B cell (primary cell): ENCODE measurements around the gene ATAD3B. TPM values are rescaled to one million over a fixed set of nuclear protein-coding genes. Genes with fewer than 3 reads are reported as not detected.
A peak's percentile ranks its signal among the peaks of the same experiment; 100 is the strongest.
"Not testable (repeated sequence)": the region's sequence is repeated elsewhere in the genome, so short reads cannot be mapped to it uniquely, and the experiment has no call there.

ENCODE experiments used
- ATAC-seq: fragments of 200-7000 bp; cut with Tn5 transposase; one replicate; pipeline ENCODE4 v1.10.0; 2021; ENCODE audit warnings: low read depth, mild to moderate bottlenecking, moderate number of reproducible peaks, moderate library complexity
- CTCF ChIA-PET: fragments of 350-600 bp; sonication (Branson Sonifier 250); formaldehyde crosslinking; loops from one replicate; lab custom pipeline; 2021; ENCODE audit warnings: antibody characterized with exemption, inconsistent platforms; lab: Charles Lee
- POLR2A ChIA-PET: fragments of 350-600 bp; sonication (Branson Sonifier 250); formaldehyde crosslinking; loops from one replicate; lab custom pipeline; 2021; ENCODE audit warnings: antibody characterized with exemption; lab: Charles Lee
- DNase-seq: peaks from one replicate; pipeline ENCODE4 v3.0.0; 2013
- H2AFZ ChIP-seq: 2 replicates; pipeline ENCODE4 v1.6.1; 2012; ENCODE audit warnings: mild to moderate bottlenecking, low read depth, low read length; ENCODE audit not compliant: insufficient read depth, poor library complexity, severe bottlenecking
- H3K27ac ChIP-seq, 2 donors: 1 replicate in 1 of 2; 2 replicates in 1 of 2; pipeline ENCODE4 v1.5.1; 2012 to 2013; ENCODE audit warnings: low read length in 2 of 2, mild to moderate bottlenecking in 2 of 2, moderate library complexity in 1 of 2
- H3K27me3 ChIP-seq, 4 experiments: fragments of 200-600 bp in 1 of 4; sonication (generic) in 1 of 4; replicated peaks in 1 of 4; 1 replicate in 2 of 4; 2 replicates in 2 of 4; pipeline versions ENCODE4 v1.6.1 to v1.7.0; 2013 to 2016; ENCODE audit warnings: low read length in 3 of 4, mild to moderate bottlenecking in 2 of 4, mixed read lengths in 1 of 4, moderate library complexity in 1 of 4; ENCODE audit not compliant: insufficient read depth in 4 of 4, control insufficient read depth in 3 of 4; ENCODE audit errors: control extremely low read depth in 1 of 4
- H3K36me3 ChIP-seq, 2 experiments: replicated peaks in 1 of 2; 1 replicate in 1 of 2; 2 replicates in 1 of 2; pipeline versions ENCODE4 v1.6.1 to v1.7.1; 2013; ENCODE audit warnings: low read length in 1 of 2; ENCODE audit not compliant: insufficient read depth in 2 of 2, control insufficient read depth in 1 of 2; ENCODE audit errors: control extremely low read depth in 1 of 2, extremely low read depth in 1 of 2
- H3K4me1 ChIP-seq, 2 donors: fragments of 200-600 bp in 1 of 2; sonication (generic) in 1 of 2; 1 replicate in 1 of 2; 2 replicates in 1 of 2; pipeline versions ENCODE4 v1.5.1 to v1.6.1; 2013 to 2017; ENCODE audit warnings: low read length in 2 of 2; ENCODE audit not compliant: control insufficient read depth in 2 of 2, insufficient read depth in 2 of 2
- H3K4me2 ChIP-seq: replicated peaks from 2 replicates; pipeline ENCODE3; 2012; ENCODE audit warnings: mild to moderate bottlenecking, low read depth, low read length; ENCODE audit not compliant: poor library complexity, severe bottlenecking
- H3K4me3 ChIP-seq, 5 experiments: fragments of 200-600 bp in 1 of 5; sonication (generic) in 1 of 5; 1 replicate in 3 of 5; 2 replicates in 2 of 5; pipeline versions ENCODE4 v1.5.1 to v1.7.0; 2011 to 2016; ENCODE audit warnings: low read length in 4 of 5, mild to moderate bottlenecking in 4 of 5, low read depth in 2 of 5, control low read depth in 1 of 5, moderate library complexity in 1 of 5; ENCODE audit not compliant: insufficient read depth in 1 of 5; ENCODE audit errors: control extremely low read depth in 1 of 5, extremely low read depth in 1 of 5
- H3K79me2 ChIP-seq: fragments of 200-600 bp; sonication (generic); one replicate; pipeline ENCODE4 v1.6.0; 2016; ENCODE audit warnings: low read length; ENCODE audit not compliant: control insufficient read depth, insufficient read depth
- H3K9ac ChIP-seq: fragments of 200-600 bp; sonication (generic); 2 replicates; pipeline ENCODE4 v1.6.1; 2017; ENCODE audit warnings: mild to moderate bottlenecking, low read length, moderate library complexity
- H3K9me3 ChIP-seq, 3 donors: one replicate each; pipeline versions ENCODE4 v1.6.1 to v1.7.1; 2013; ENCODE audit warnings: low read length in 2 of 3; ENCODE audit not compliant: control insufficient read depth in 2 of 3, insufficient read depth in 1 of 3; ENCODE audit errors: control extremely low read depth in 1 of 3
- H4K20me1 ChIP-seq: 2 replicates; pipeline ENCODE4 v1.6.0; 2012; ENCODE audit warnings: mild to moderate bottlenecking, low read length; ENCODE audit not compliant: insufficient read depth, control insufficient read depth, poor library complexity, severe bottlenecking
- H3K27ac Mint-ChIP-seq: one replicate; pipeline ENCODE4 v1.8.0; 2021; ENCODE audit warnings: mixed read lengths
- H3K27me3 Mint-ChIP-seq: one replicate; pipeline ENCODE4 v1.8.0; 2021; ENCODE audit warnings: mixed read lengths
- H3K4me1 Mint-ChIP-seq: one replicate; pipeline ENCODE4 v1.8.0; 2021; ENCODE audit warnings: mixed read lengths
- H3K4me3 Mint-ChIP-seq: one replicate; pipeline ENCODE4 v1.8.0; 2021; ENCODE audit warnings: mixed read lengths
- H3K9me3 Mint-ChIP-seq: one replicate; pipeline ENCODE4 v1.8.0; 2022; ENCODE audit warnings: mixed read lengths; ENCODE audit not compliant: insufficient read depth
- EZH2 ChIP-seq: IDR thresholded peaks from 2 replicates; pipeline ENCODE4 v1.6.1; 2012; ENCODE audit warnings: borderline replicate concordance, low read depth, mild to moderate bottlenecking, moderate library complexity, low read length; ENCODE audit not compliant: insufficient read depth, poor library complexity, severe bottlenecking
- WGBS: methylation state at CpG from one replicate; pipeline ENCODE4 v1.1.5; 2013; ENCODE audit warnings: missing lambda C conversion rate; ENCODE audit not compliant: insufficient coverage; 5-methylcytosine and 5-hydroxymethylcytosine counted together
- intact Hi-C: fragments of 100-400 bp; cut with micrococcal nuclease; formaldehyde crosslinking; loops from one replicate; pipeline ENCODE4 v1.10.0; 2022
- polyA plus RNA-seq: library from polyadenylated mRNA; depleted of rRNA; stranded (reverse); fragments of >200 nt; gene quantifications from 2 replicates; pipeline ENCODE4 v1.2.3, GENCODE V29; 2012
- total RNA-seq, 2 donors: library from RNA; stranded (reverse); fragments of 120-200 nt in 1 of 2; gene quantifications; 1 replicate in 1 of 2; 2 replicates in 1 of 2; pipeline versions ENCODE4 v1.2.3 to v1.2.4, GENCODE V29; 2013 to 2022
- TF ChIP-seq, protein P1 (sequence below): fragments of 200-600 bp; IDR thresholded peaks from one replicate; pipeline ENCODE4 v1.8.0; 2022; ENCODE audit warnings: antibody characterized with exemption, mild to moderate bottlenecking

The ATAD3B gene
- total and polyA plus RNA-seq, 2 donors (not counting 1 experiment from before 2014, with no cell fraction given), result 50.9 to 51.5 TPM

DNA sequence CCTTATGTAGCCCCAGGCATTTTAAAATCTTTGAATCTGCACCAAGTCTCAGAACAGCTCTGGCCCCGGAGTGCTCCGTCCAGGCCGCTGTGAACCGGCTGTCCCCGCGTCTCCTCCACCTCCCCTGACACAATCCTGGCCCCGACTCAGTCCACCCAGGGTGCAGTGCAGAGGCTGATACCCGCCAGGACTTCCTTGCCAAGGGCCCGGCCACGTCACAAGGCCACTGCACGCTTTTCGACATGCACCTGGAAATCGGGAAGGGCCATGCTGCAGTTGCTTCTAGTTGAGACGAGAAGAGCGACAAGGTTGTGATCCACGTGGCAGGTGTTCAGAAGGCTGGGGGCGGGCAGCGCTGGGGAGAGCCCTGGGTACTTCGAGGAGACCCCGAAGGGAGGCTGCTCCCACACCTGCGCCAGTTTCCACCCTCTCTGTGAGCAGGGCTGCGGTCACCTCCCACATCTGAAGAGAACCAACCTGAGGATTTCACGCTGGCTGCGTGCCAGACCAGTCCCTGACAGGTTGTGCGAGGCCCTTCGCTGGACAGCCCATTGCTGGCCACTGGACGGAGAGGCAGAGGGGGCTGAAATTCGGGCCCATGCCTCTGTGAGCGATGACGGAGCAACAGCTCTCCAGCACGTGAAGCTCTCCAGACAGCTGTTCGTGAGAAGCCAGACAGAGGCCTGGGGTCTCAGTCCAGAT, 29.3 kb upstream of the ATAD3B start:
- DNase-seq (peak; percentile 8), ATAC-seq (no peak)
- Mint-ChIP-seq H3K27me3 (peaks cover 15% of the 10 kb centered on the region), H3K4me3 (no peak overlapping the region), H3K4me1 (peaks cover 3% of the 10 kb centered on the region), H3K27ac (no peak overlapping the region), H3K9me3 (no peaks in the 10 kb centered on the region)
- 97% methylated on average over 32 of the region's 32 CpGs for WGBS
- CTCF ChIA-PET, result interaction anchor here (1.1 to 2.5 kb wide), 2 partner anchors 13 to 63 kb away, joined by 3 to 9 read pairs; no protein-coding TSS in a partner anchor
- Histone ChIP-seq H3K4me1 (peaks cover under 1 to 9% of the 10 kb centered on the region in 2 donors), H3K9me3 (no peaks in the 10 kb centered on the region), H3K4me3 (no peak overlapping the region), H3K9ac (no peak overlapping the region), H4K20me1 (no peaks in the 10 kb centered on the region), H3K36me3 (no peaks in the 10 kb centered on the region), H3K4me2 (no peak overlapping the region), H3K79me2 (no peaks in the 10 kb centered on the region), H2AFZ (no peak overlapping the region), H3K27ac (no peak overlapping the region), H3K27me3 (peaks cover 0 to 24% (median 6%) of the 10 kb centered on the region in 4 experiments)
- TF ChIP-seq, protein P1, sequence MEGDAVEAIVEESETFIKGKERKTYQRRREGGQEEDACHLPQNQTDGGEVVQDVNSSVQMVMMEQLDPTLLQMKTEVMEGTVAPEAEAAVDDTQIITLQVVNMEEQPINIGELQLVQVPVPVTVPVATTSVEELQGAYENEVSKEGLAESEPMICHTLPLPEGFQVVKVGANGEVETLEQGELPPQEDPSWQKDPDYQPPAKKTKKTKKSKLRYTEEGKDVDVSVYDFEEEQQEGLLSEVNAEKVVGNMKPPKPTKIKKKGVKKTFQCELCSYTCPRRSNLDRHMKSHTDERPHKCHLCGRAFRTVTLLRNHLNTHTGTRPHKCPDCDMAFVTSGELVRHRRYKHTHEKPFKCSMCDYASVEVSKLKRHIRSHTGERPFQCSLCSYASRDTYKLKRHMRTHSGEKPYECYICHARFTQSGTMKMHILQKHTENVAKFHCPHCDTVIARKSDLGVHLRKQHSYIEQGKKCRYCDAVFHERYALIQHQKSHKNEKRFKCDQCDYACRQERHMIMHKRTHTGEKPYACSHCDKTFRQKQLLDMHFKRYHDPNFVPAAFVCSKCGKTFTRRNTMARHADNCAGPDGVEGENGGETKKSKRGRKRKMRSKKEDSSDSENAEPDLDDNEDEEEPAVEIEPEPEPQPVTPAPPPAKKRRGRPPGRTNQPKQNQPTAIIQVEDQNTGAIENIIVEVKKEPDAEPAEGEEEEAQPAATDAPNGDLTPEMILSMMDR, result no peak
- no peak for TF ChIP-seq EZH2
- POLR2A ChIA-PET, result no interaction called here
- intact Hi-C loops, result no loop called here

DNA sequence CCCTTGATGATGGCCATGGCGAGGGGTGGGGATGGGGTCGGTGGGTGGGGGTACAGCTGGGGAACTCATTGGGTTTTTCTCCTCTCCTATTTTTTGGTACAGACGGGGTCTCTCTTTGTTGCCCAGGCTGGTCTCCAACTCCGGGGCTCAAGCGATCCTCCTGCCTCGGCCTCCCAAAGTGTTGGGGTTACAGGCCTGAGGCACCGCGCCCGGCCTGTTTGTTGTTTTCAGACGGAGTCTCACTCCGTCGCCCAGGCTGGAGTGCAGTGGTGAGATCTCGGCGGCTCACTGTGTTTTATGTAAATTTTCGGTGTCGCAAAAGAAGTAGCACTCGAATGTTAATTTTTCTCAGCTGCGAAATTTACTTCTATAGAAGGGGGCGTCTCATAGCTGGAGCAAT, 24.9 kb upstream of the ATAD3B start:
- ATAC-seq, H3K36me3 ChIP-seq, H3K9ac ChIP-seq, POLR2A ChIA-PET, H3K4me2 ChIP-seq, H3K27ac Mint-ChIP-seq, H4K20me1 ChIP-seq, H3K4me1 Mint-ChIP-seq, H3K27me3 Mint-ChIP-seq, H3K9me3 Mint-ChIP-seq, H3K9me3 ChIP-seq, H3K4me3 ChIP-seq, H3K27me3 ChIP-seq, H3K4me3 Mint-ChIP-seq, H2AFZ ChIP-seq, H3K79me2 ChIP-seq, H3K4me1 ChIP-seq, intact Hi-C loops, H3K27ac ChIP-seq, DNase-seq, CTCF ChIA-PET: not testable (repeated sequence)
- WGBS, result 96% methylated on average over 7 of the region's 19 CpGs
